ENCODE results near the gene ERF.

DNA sequence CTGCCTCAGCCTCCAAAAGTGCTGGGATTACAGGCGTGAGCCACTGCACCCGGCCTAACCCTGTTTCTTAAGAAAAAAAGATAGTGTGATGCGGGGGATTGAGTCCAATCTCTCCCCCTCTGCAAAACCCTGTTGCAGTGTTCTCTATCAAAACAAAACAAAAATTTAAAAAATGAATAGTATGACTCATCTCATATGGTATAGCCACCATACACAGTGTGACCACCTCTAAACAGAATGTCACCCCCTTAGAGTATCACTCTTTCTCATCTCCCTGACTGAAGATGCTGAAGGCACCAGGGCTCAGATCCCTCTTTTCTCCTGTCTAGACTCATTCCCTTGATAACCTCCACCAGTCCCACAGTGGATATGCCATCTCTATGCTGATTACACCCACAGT lies 6.8 kb upstream of the ERF start:
- TF ChIP-seq, protein P1, sequence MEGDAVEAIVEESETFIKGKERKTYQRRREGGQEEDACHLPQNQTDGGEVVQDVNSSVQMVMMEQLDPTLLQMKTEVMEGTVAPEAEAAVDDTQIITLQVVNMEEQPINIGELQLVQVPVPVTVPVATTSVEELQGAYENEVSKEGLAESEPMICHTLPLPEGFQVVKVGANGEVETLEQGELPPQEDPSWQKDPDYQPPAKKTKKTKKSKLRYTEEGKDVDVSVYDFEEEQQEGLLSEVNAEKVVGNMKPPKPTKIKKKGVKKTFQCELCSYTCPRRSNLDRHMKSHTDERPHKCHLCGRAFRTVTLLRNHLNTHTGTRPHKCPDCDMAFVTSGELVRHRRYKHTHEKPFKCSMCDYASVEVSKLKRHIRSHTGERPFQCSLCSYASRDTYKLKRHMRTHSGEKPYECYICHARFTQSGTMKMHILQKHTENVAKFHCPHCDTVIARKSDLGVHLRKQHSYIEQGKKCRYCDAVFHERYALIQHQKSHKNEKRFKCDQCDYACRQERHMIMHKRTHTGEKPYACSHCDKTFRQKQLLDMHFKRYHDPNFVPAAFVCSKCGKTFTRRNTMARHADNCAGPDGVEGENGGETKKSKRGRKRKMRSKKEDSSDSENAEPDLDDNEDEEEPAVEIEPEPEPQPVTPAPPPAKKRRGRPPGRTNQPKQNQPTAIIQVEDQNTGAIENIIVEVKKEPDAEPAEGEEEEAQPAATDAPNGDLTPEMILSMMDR (IDR thresholded peaks at IDR 0.05): no peak
- TF ChIP-seq POLR2A (IDR thresholded peaks at IDR 0.05): no peak

Measured in right lobe of liver (tissue), 4 donors.